HG03025 (cell line): ENCODE data around the gene GADD45GIP1.
"Not testable (repeated sequence)": the region's sequence is repeated elsewhere in the genome, so short reads cannot be mapped to it uniquely, and the experiment has no call there.

Source experiments
- ATAC-seq: cut with Tn5 transposase; IDR thresholded peaks from one replicate; pipeline ENCODE4 v1.9.1; 2021; ENCODE audit warnings: mild to moderate bottlenecking, moderate library complexity; ENCODE audit not compliant: unreplicated experiment, low FRiP score

GADD45GIP1 gene

GRCh38 chr19:12944104-12944674 is 12.8 kb downstream of the GADD45GIP1 start:
- ATAC-seq: no peak

GRCh38 chr19:12943437-12944044 is 13.5 kb downstream of the GADD45GIP1 start:
- no peak for ATAC-seq

- no peak for ATAC-seq
Observed at GRCh38 chr19:12940897-12941296, 16.1 kb downstream of the GADD45GIP1 start.

- ATAC-seq: no peak
Observed at GRCh38 chr19:12939975-12940423, 17.0 kb downstream of the GADD45GIP1 start.

- ATAC-seq: peak; percentile 5
Observed at GRCh38 chr19:12938779-12939601, 18.0 kb downstream of the GADD45GIP1 start.

- ATAC-seq: peak; percentile 82
Observed at GRCh38 chr19:12937927-12938778, 18.9 kb downstream of the GADD45GIP1 start, which contains the start of gene CALR. TSS of gene CALR (plus strand) at chr19:12938609. CDS start at chr19:12938680, 71 bp downstream.

- ATAC-seq: no peak
Observed at GRCh38 chr19:12937093-12937926, 19.7 kb downstream of the GADD45GIP1 start.

- ATAC-seq: no peak
Observed at GRCh38 chr19:12936582-12936981, 20.4 kb downstream of the GADD45GIP1 start.

GRCh38 chr19:12935071-12935470 is 22.0 kb downstream of the GADD45GIP1 start:
- ATAC-seq: no peak

- no peak for ATAC-seq
Observed at GRCh38 chr19:12933287-12934072, 23.5 kb downstream of the GADD45GIP1 start, which contains the start of gene FARSA. TSS of gene FARSA (minus strand) at chr19:12933711. CDS start at chr19:12933696, 15 bp downstream.

- no peak for ATAC-seq
Observed at GRCh38 chr19:12932392-12933286, 24.4 kb downstream of the GADD45GIP1 start.

- ATAC-seq: no peak
Observed at GRCh38 chr19:12930002-12930645, 26.9 kb downstream of the GADD45GIP1 start.

GRCh38 chr19:12924621-12925310 is 32.3 kb downstream of the GADD45GIP1 start:
- ATAC-seq: no peak

- no peak for ATAC-seq
Observed at GRCh38 chr19:12922959-12923358, 34.1 kb downstream of the GADD45GIP1 start.

GRCh38 chr19:12921047-12921446 is 36.0 kb downstream of the GADD45GIP1 start:
- no peak for ATAC-seq

GRCh38 chr19:12918253-12918652 is 38.8 kb downstream of the GADD45GIP1 start:
- no peak for ATAC-seq

- not testable (repeated sequence) for ATAC-seq
Observed at GRCh38 chr19:12915860-12916259, 41.2 kb downstream of the GADD45GIP1 start.
